ENCODE results near the gene MRPL50. TPM values are rescaled to one million over a fixed set of nuclear protein-coding genes. Genes with fewer than 3 reads are reported as not detected.

The MRPL50 gene
- total RNA-seq, 1 donor from 2014 or later: 11.9 TPM

GRCh38 chr9:101427957-101428655 lies 29.7 kb upstream of the MRPL50 start:
- Histone ChIP-seq H3K79me2 (ENCODE audit: insufficient read depth, low read length) (no peaks in the 10 kb centered on the region), H3K36me3 (ENCODE audit: insufficient read depth, low read length) (no peaks in the 10 kb centered on the region), H2AFZ (ENCODE audit: low read depth, low read length) (no peak overlapping the region), H3K4me2 (ENCODE audit: low read length) (no peak overlapping the region), H4K20me1 (ENCODE audit: insufficient read depth, low read length) (no peaks in the 10 kb centered on the region), H3K27ac (ENCODE audit: low read depth, low read length) (no peak overlapping the region), H3K4me3 (ENCODE audit: insufficient read depth, low read depth, low read length) (no peak overlapping the region), H3K9ac (ENCODE audit: low read length) (no peak overlapping the region), H3K4me1 (ENCODE audit: insufficient read depth, low read length) (no peaks in the 10 kb centered on the region), H3K27me3 (ENCODE audit: insufficient read depth, low read length) (no peaks in the 10 kb centered on the region), H3K9me3 (ENCODE audit: insufficient read depth, low read depth, low read length) (no peaks in the 10 kb centered on the region)
- no peak for TF ChIP-seq EZH2 (IDR thresholded peaks at IDR 0.05; ENCODE audit: insufficient read depth, low read length)
- no peak for TF ChIP-seq CTCF (IDR thresholded peaks at IDR 0.05; ENCODE audit: insufficient read depth, low read depth, low read length)
- FAIRE-seq: no peak
- no peak overlapping the region for H3K4me3 Mint-ChIP-seq (ENCODE audit: unreplicated experiment)
- no peaks in the 10 kb centered on the region for H3K36me3 Mint-ChIP-seq (ENCODE audit: low read depth, unreplicated experiment)
- peaks cover 14% of the 10 kb centered on the region for H3K27me3 Mint-ChIP-seq (ENCODE audit: low read depth, unreplicated experiment)
- H3K27ac Mint-ChIP-seq (ENCODE audit: unreplicated experiment): no peak overlapping the region
- no peak for DNase-seq (ENCODE audit: low read depth)
- H3K9me3 Mint-ChIP-seq (ENCODE audit: unreplicated experiment): no peaks in the 10 kb centered on the region
- H3K4me1 Mint-ChIP-seq (ENCODE audit: low read depth, unreplicated experiment): no peaks in the 10 kb centered on the region

GRCh38 chr9:101427358-101427757 lies 28.9 kb upstream of the MRPL50 start:
- peaks cover 14% of the 10 kb centered on the region for H3K27me3 Mint-ChIP-seq (ENCODE audit: low read depth, unreplicated experiment)
- H3K36me3 Mint-ChIP-seq (ENCODE audit: low read depth, unreplicated experiment): no peaks in the 10 kb centered on the region
- no peaks in the 10 kb centered on the region for H3K27me3 ChIP-seq (ENCODE audit: insufficient read depth, low read length)
- H3K4me1 Mint-ChIP-seq (ENCODE audit: low read depth, unreplicated experiment): no peaks in the 10 kb centered on the region
- H3K4me3 ChIP-seq (ENCODE audit: insufficient read depth, low read depth, low read length): no peak overlapping the region
- H3K27ac Mint-ChIP-seq (ENCODE audit: unreplicated experiment): no peak overlapping the region
- no peak overlapping the region for H3K27ac ChIP-seq (ENCODE audit: low read depth, low read length)
- no peaks in the 10 kb centered on the region for H3K36me3 ChIP-seq (ENCODE audit: insufficient read depth, low read length)
- no peak overlapping the region for H2AFZ ChIP-seq (ENCODE audit: low read depth, low read length)
- H3K4me2 ChIP-seq (ENCODE audit: low read length): no peak overlapping the region
- no peak for TF ChIP-seq CTCF (IDR thresholded peaks at IDR 0.05; ENCODE audit: insufficient read depth, low read depth, low read length)
- no peak for TF ChIP-seq EZH2 (IDR thresholded peaks at IDR 0.05; ENCODE audit: insufficient read depth, low read length)
- no peak overlapping the region for H3K4me3 Mint-ChIP-seq (ENCODE audit: unreplicated experiment)
- no peaks in the 10 kb centered on the region for H3K9me3 Mint-ChIP-seq (ENCODE audit: unreplicated experiment)
- no peaks in the 10 kb centered on the region for H3K9me3 ChIP-seq (ENCODE audit: insufficient read depth, low read depth, low read length)
- H3K4me1 ChIP-seq (ENCODE audit: insufficient read depth, low read length): no peaks in the 10 kb centered on the region
- FAIRE-seq: no peak
- no peak for DNase-seq (ENCODE audit: low read depth)
- no peak overlapping the region for H3K9ac ChIP-seq (ENCODE audit: low read length)
- no peaks in the 10 kb centered on the region for H4K20me1 ChIP-seq (ENCODE audit: insufficient read depth, low read length)
- H3K79me2 ChIP-seq (ENCODE audit: insufficient read depth, low read length): no peaks in the 10 kb centered on the region

GRCh38 chr9:101421653-101422065 lies 23.2 kb upstream of the MRPL50 start:
- DNase-seq (ENCODE audit: low read depth): no peak
- no peaks in the 10 kb centered on the region for H3K79me2 ChIP-seq (ENCODE audit: insufficient read depth, low read length)
- Mint-ChIP-seq H3K4me3 (ENCODE audit: unreplicated experiment) (no peak overlapping the region), H3K27me3 (ENCODE audit: low read depth, unreplicated experiment) (no peaks in the 10 kb centered on the region), H3K36me3 (ENCODE audit: low read depth, unreplicated experiment) (peaks cover under 1% of the 10 kb centered on the region), H3K27ac (ENCODE audit: unreplicated experiment) (no peak overlapping the region), H3K4me1 (ENCODE audit: low read depth, unreplicated experiment) (peaks cover 4% of the 10 kb centered on the region), H3K9me3 (ENCODE audit: unreplicated experiment) (no peaks in the 10 kb centered on the region)
- no peaks in the 10 kb centered on the region for H3K27me3 ChIP-seq (ENCODE audit: insufficient read depth, low read length)
- no peak for FAIRE-seq
- TF ChIP-seq CTCF (IDR thresholded peaks at IDR 0.05; ENCODE audit: insufficient read depth, low read depth, low read length): no peak
- TF ChIP-seq EZH2 (IDR thresholded peaks at IDR 0.05; ENCODE audit: insufficient read depth, low read length): no peak
- no peak overlapping the region for H2AFZ ChIP-seq (ENCODE audit: low read depth, low read length)
- H3K4me1 ChIP-seq (ENCODE audit: insufficient read depth, low read length): no peaks in the 10 kb centered on the region
- H4K20me1 ChIP-seq (ENCODE audit: insufficient read depth, low read length): no peaks in the 10 kb centered on the region
- H3K4me3 ChIP-seq (ENCODE audit: insufficient read depth, low read depth, low read length): no peak overlapping the region
- H3K36me3 ChIP-seq (ENCODE audit: insufficient read depth, low read length): no peaks in the 10 kb centered on the region
- no peak overlapping the region for H3K27ac ChIP-seq (ENCODE audit: low read depth, low read length)
- H3K9ac ChIP-seq (ENCODE audit: low read length): no peak overlapping the region
- no peak overlapping the region for H3K4me2 ChIP-seq (ENCODE audit: low read length)
- no peaks in the 10 kb centered on the region for H3K9me3 ChIP-seq (ENCODE audit: insufficient read depth, low read depth, low read length)

All from astrocyte (in vitro differentiated cells and primary cell).